ENCODE data around the gene USP21. TPM values are rescaled to one million over a fixed set of nuclear protein-coding genes. Genes with fewer than 3 reads are reported as not detected.

The USP21 gene
- total and polyA plus RNA-seq, 9 of the 15 experiments (the other 6 are each of a cell fraction or from before 2014, with no cell fraction given) = 4.9 to 52.4 (median 21.6) TPM

DNA sequence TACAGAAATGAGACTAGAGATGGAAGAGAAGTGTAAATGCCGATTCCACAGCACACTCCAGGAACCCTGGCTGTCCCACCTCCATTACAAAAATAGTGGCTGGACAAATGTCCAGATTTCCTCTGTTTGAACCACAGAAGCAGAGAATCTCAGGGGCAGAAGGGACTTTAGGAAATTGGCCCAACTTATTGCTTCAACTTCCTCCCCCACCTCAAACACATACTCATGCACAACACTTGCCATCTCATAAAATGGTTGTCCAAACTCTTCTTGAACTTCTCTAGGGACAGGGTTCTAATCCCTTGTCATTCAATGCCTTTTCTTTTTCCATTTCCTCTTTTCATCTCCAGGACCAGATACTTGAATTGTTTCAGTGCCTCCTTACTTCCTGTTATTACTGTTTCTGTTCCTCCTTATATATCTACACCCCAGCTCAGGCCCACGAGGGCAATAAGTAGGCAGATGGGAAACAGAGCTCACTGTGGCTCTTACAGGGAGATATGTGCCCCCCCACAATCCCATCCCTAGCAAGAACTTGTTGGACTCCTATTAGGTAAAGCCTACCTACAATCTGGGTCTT, 26.5 kb downstream of the USP21 start:
- Histone ChIP-seq H3K4me2 (ENCODE audit: insufficient read depth, low read length) (no peak overlapping the region), H3K9ac (ENCODE audit: insufficient read depth in 1 of 2, low read depth in 2 of 2, low read length in 2 of 2) (peak overlapping the region in 1 of 2 experiments; percentile 17; a peak in 1 of 4 replicates), H2AFZ (ENCODE audit: low read depth, low read length) (peak overlapping the region; percentile 76), H3K27ac (ENCODE audit: extremely low read depth, low read depth, low read length) (peak overlapping the region; percentile 3; the same call in 1 of the 3 replicates), H3K9me3 (replicated peaks; ENCODE audit: control insufficient read depth, insufficient read depth, low read depth, low read length) (no peaks in the 10 kb centered on the region), H3K79me2 (ENCODE audit: control insufficient read depth, insufficient read depth, low read length) (no peaks in the 10 kb centered on the region), H3K36me3 (ENCODE audit: control insufficient read depth, insufficient read depth, low read length) (no peaks in the 10 kb centered on the region), H3K27me3 (ENCODE audit: control insufficient read depth in 2 of 2, insufficient read depth in 2 of 2, low read length in 2 of 2) (no peaks in the 10 kb centered on the region), H4K20me1 (replicated peaks; ENCODE audit: control insufficient read depth, insufficient read depth, low read length) (no peaks in the 10 kb centered on the region), H3K9me1 (ENCODE audit: control insufficient read depth, insufficient read depth, low read length) (no peaks in the 10 kb centered on the region), H3K4me1 (replicated peaks in 1 of 2; ENCODE audit: control insufficient read depth in 2 of 2, insufficient read depth in 2 of 2, low read length in 2 of 2) (peaks cover 22 to 38% of the 10 kb centered on the region in 2 experiments), H3K4me3 (no peak overlapping the region)
- ATAC-seq (no peak; the same call in 2 of the 3 replicates), FAIRE-seq (peak; percentile 6), DNase-seq (ENCODE audit: extremely low read depth in 1 of 4, low spot score in 3 of 4) (no peak)
- TF ChIP-seq PKNOX1 (IDR thresholded peaks at IDR 0.05) (peak; percentile 25; the same call in 1 of the 2 replicates), SPI1 (IDR thresholded peaks at IDR 0.05; ENCODE audit: borderline replicate concordance, low read depth, low read length) (peak; percentile 93), ZNF589 (CRISPR knock-in tag; IDR thresholded peaks at IDR 0.05; ENCODE audit: low read depth) (0 out of 2 replicates have a peak, but pooled peaks have one; percentile 24), HMGXB4 (CRISPR knock-in tag; IDR thresholded peaks at IDR 0.05) (no peak)
- TF ChIP-seq, protein P1, sequence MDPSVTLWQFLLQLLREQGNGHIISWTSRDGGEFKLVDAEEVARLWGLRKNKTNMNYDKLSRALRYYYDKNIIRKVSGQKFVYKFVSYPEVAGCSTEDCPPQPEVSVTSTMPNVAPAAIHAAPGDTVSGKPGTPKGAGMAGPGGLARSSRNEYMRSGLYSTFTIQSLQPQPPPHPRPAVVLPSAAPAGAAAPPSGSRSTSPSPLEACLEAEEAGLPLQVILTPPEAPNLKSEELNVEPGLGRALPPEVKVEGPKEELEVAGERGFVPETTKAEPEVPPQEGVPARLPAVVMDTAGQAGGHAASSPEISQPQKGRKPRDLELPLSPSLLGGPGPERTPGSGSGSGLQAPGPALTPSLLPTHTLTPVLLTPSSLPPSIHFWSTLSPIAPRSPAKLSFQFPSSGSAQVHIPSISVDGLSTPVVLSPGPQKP (CRISPR knock-in tag; IDR thresholded peaks at IDR 0.05) = no peak
- 26% methylated on average over 2 of the region's 2 CpGs for WGBS (ENCODE audit: insufficient coverage, low coverage, missing lambda C conversion rate)
- BruUV-seq (replicated peaks) = no TSS peak
- POLR2A ChIA-PET = interaction anchor here (1.0 to 1.2 kb wide), 3 partner anchors 9 to 23 kb away, joined by 3 to 7 read pairs (median 5); partner anchors contain the start of genes ADAMTS4 and B4GALT3
- in situ Hi-C loops (cut with MboI) = no loop called here
- intact Hi-C loops (cut with micrococcal nuclease) = no loop called here
- CTCF ChIA-PET (ENCODE audit: low intra/inter-chr PET ratio) = no interaction called here
